GM12878 (cell line): ENCODE results near the gene GIMAP2. TPM values are rescaled to one million over a fixed set of nuclear protein-coding genes. Genes with fewer than 3 reads are reported as not detected.
A peak's percentile ranks its signal among the peaks of the same experiment; 100 is the strongest.

Experiments
- BACH1 ChIP-seq: fragments of 450-650 bp; IDR thresholded peaks from 2 replicates; pipeline ENCODE4 v1.6.1; 2017; ENCODE audit warnings: mild to moderate bottlenecking, borderline replicate concordance
- CBX5 ChIP-seq: sonication (generic); IDR thresholded peaks from 2 replicates; pipeline ENCODE4 v1.6.1; 2016; ENCODE audit warnings: low read depth, moderate library complexity, mild to moderate bottlenecking, inconsistent platforms
- CREM ChIP-seq: IDR thresholded peaks from 2 replicates; pipeline ENCODE4 v1.6.1; 2014; ENCODE audit warnings: antibody characterized with exemption, low read depth
- DPF2 ChIP-seq: fragments of 450-650 bp; IDR thresholded peaks from 2 replicates; pipeline ENCODE4 v1.6.1; 2017; ENCODE audit warnings: mild to moderate bottlenecking
- FOXM1 ChIP-seq: IDR thresholded peaks from 2 replicates; pipeline ENCODE4 v1.6.1; 2012; ENCODE audit warnings: low read depth, mild to moderate bottlenecking, inconsistent platforms, low read length, moderate library complexity
- JUNB ChIP-seq: IDR thresholded peaks from 2 replicates; pipeline ENCODE4 v1.6.1; 2016; ENCODE audit warnings: antibody characterized with exemption, mild to moderate bottlenecking
- NFXL1 ChIP-seq: fragments of 450-650 bp; IDR thresholded peaks from 2 replicates; pipeline ENCODE4 v1.6.1; 2017; ENCODE audit warnings: antibody characterized with exemption, mild to moderate bottlenecking, borderline replicate concordance
- NFYB ChIP-seq: IDR thresholded peaks from 2 replicates; pipeline ENCODE4 v1.6.1; 2011; ENCODE audit warnings: low read depth, mild to moderate bottlenecking, low read length, improper control_type of control experiment, moderate library complexity; ENCODE audit not compliant: insufficient read depth
- NR2C2 ChIP-seq: IDR thresholded peaks from 2 replicates; pipeline ENCODE4 v1.6.1; 2011; ENCODE audit warnings: borderline replicate concordance, low read depth; ENCODE audit not compliant: control insufficient read depth, insufficient read length
- NRF1 ChIP-seq: conservative IDR thresholded peaks from 2 replicates; pipeline ENCODE4 v1.6.1; 2011; ENCODE audit warnings: mild to moderate bottlenecking, low read depth, low read length, improper control_type of control experiment
- POLR2AphosphoS2 ChIP-seq: IDR thresholded peaks from 2 replicates; pipeline ENCODE4 v1.6.1; 2011; ENCODE audit warnings: low read depth, mild to moderate bottlenecking, low read length, improper control_type of control experiment, moderate library complexity
- SIN3A ChIP-seq: IDR thresholded peaks from 2 replicates; pipeline ENCODE4 v1.6.1; 2012; ENCODE audit warnings: low read depth, low read length, improper control_type of control experiment
- SMC3 ChIP-seq: IDR thresholded peaks from 2 replicates; pipeline ENCODE4 v1.6.1; 2011; ENCODE audit warnings: low read length, improper control_type of control experiment, borderline replicate concordance
- STAT1 ChIP-seq: fragments of 450-650 bp; conservative IDR thresholded peaks from 2 replicates; pipeline ENCODE4 v1.6.1; 2014; ENCODE audit warnings: antibody characterized with exemption, mild to moderate bottlenecking
- ZBTB11 ChIP-seq: fragments of 450-650 bp; formaldehyde crosslinking; IDR thresholded peaks from 2 replicates; pipeline ENCODE4 v1.5.0; 2022; ENCODE audit warnings: mild to moderate bottlenecking, missing genetic modification characterization
- polyA plus RNA-seq, 11 experiments: library from polyadenylated mRNA; depleted of rRNA in 4 of 11; unstranded in 6 of 11; stranded (reverse) in 5 of 11; fragments of >200 nt; fragmentation: Nextera tagmentation in 4 of 11; fragmentation: Illumina TruSeq in 1 of 11; extraction: Ambion mirVana in 4 of 11; extraction: Trizol in 1 of 11; gene quantifications; 1 replicate in 1 of 11; 2 replicates in 10 of 11; pipeline versions ENCODE4 v1.2.1 to v1.2.3, GENCODE V29; 2011 to 2016; ENCODE audit warnings: inconsistent platforms in 2 of 11, missing spikeins in 2 of 11, low read depth in 1 of 11
- total RNA-seq, 4 experiments: library from RNA; depleted of rRNA in 3 of 4; stranded (reverse); fragments of >200 nt in 3 of 4; fragmentation: Illumina TruSeq in 1 of 4; extraction: Trizol in 1 of 4; gene quantifications; 2 replicates each; pipeline versions ENCODE4 v1.2.1 to v1.2.3, GENCODE V29; 2013 to 2021
- TF ChIP-seq, protein P1 (sequence below): IDR thresholded peaks from 2 replicates; pipeline ENCODE4 v1.6.1; 2011; ENCODE audit warnings: low read depth, low read length, improper control_type of control experiment, borderline replicate concordance
- TF ChIP-seq, protein P2 (sequence below): fragments of 450-650 bp; IDR thresholded peaks from 2 replicates; pipeline ENCODE4 v1.6.1; 2018; ENCODE audit warnings: borderline replicate concordance, mild to moderate bottlenecking; ENCODE audit not compliant: partially characterized antibody
- TF ChIP-seq, protein P3 (sequence below): fragments of 450-650 bp; IDR thresholded peaks from 2 replicates; pipeline ENCODE4 v1.6.1; 2018; ENCODE audit warnings: mild to moderate bottlenecking, low read depth, moderate library complexity; ENCODE audit not compliant: partially characterized antibody

GIMAP2 gene
- total and polyA plus RNA-seq, 10 of the 15 experiments (the other 5 are each of a cell fraction or from before 2014, with no cell fraction given): 21.3 to 102 (median 31.8) TPM

DNA sequence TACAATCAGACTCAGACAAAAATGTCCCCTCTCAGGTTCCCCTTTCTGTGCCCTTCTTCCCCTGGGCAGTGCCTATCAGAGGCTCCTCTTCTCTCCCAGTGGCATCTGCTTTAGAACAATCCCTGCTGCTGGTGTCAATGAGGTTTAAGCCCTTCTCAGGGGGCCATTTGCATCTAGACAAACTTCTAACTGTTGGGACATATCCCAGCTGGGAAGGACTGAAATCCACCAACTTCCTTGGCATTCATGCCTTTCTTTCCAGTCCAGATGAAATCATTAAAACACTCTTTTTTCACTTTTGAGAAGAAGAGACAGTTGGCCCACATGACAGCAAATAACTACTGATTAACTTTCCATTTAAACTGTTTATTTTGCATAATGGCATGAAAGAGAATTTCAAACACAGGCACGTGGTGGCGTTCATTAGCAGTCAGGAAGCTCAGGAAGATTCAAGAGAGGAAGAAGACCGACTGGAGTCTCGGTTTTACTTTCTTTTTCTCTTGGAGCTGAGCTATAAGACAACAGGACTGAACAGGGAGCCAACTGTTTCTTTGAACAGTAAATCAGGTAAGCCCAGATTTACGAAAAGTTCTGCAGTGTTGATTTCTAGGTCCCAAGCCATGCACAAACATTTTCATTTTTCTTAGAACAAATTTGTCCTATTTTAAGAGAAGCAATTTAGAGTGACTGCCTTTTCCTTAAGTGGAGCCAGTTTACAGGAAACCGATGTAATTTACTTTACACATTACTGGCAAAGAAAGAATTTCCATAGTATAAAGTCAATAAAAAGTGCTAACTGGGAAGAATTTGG lies at the start of gene GIMAP2 (continued):
- TF ChIP-seq ZBTB11 (CRISPR knock-in tag): no peak
- TF ChIP-seq STAT1: no peak
- TF ChIP-seq POLR2AphosphoS2: no peak
- TF ChIP-seq, protein P1, sequence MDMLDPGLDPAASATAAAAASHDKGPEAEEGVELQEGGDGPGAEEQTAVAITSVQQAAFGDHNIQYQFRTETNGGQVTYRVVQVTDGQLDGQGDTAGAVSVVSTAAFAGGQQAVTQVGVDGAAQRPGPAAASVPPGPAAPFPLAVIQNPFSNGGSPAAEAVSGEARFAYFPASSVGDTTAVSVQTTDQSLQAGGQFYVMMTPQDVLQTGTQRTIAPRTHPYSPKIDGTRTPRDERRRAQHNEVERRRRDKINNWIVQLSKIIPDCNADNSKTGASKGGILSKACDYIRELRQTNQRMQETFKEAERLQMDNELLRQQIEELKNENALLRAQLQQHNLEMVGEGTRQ: peak; percentile 67
- TF ChIP-seq, protein P2, sequence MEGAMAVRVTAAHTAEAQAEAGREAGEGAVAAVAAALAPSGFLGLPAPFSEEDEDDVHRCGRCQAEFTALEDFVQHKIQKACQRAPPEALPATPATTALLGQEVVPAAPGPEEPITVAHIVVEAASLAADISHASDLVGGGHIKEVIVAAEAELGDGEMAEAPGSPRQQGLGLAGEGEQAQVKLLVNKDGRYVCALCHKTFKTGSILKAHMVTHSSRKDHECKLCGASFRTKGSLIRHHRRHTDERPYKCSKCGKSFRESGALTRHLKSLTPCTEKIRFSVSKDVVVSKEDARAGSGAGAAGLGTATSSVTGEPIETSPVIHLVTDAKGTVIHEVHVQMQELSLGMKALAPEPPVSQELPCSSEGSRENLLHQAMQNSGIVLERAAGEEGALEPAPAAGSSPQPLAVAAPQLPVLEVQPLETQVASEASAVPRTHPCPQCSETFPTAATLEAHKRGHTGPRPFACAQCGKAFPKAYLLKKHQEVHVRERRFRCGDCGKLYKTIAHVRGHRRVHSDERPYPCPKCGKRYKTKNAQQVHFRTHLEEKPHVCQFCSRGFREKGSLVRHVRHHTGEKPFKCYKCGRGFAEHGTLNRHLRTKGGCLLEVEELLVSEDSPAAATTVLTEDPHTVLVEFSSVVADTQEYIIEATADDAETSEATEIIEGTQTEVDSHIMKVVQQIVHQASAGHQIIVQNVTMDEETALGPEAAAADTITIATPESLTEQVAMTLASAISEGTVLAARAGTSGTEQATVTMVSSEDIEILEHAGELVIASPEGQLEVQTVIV: no peak
- 0 out of 2 replicates have a peak, but pooled peaks have one; percentile 25 for TF ChIP-seq DPF2
- 0 out of 2 replicates have a peak, but pooled peaks have one; percentile 54 for TF ChIP-seq SIN3A
- TF ChIP-seq NRF1: no peak
- no peak for TF ChIP-seq NFXL1
- TF ChIP-seq SMC3: peak; percentile 20; the same call in 1 of the 2 replicates
- no peak for TF ChIP-seq JUNB
- TF ChIP-seq BACH1: no peak
- TF ChIP-seq, protein P3, sequence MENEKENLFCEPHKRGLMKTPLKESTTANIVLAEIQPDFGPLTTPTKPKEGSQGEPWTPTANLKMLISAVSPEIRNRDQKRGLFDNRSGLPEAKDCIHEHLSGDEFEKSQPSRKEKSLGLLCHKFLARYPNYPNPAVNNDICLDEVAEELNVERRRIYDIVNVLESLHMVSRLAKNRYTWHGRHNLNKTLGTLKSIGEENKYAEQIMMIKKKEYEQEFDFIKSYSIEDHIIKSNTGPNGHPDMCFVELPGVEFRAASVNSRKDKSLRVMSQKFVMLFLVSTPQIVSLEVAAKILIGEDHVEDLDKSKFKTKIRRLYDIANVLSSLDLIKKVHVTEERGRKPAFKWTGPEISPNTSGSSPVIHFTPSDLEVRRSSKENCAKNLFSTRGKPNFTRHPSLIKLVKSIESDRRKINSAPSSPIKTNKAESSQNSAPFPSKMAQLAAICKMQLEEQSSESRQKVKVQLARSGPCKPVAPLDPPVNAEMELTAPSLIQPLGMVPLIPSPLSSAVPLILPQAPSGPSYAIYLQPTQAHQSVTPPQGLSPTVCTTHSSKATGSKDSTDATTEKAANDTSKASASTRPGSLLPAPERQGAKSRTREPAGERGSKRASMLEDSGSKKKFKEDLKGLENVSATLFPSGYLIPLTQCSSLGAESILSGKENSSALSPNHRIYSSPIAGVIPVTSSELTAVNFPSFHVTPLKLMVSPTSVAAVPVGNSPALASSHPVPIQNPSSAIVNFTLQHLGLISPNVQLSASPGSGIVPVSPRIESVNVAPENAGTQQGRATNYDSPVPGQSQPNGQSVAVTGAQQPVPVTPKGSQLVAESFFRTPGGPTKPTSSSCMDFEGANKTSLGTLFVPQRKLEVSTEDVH: no peak
- no peak for TF ChIP-seq FOXM1
- TF ChIP-seq CBX5: peak; percentile 86; the same call in 1 of the 2 replicates
- no peak for TF ChIP-seq NFYB
- TF ChIP-seq CREM: no peak
- TF ChIP-seq NR2C2: no peak
